Spleen (tissue), 7 donors: ENCODE data around the gene N4BP2L1.

Source experiments
- POLR2A ChIP-seq, 3 donors: fragments of 450-650 bp; IDR thresholded peaks; one replicate each; pipeline ENCODE4 v1.5.1; 2017; ENCODE audit warnings: antibody characterized with exemption in 3 of 3, mild to moderate bottlenecking in 1 of 3
- POLR2AphosphoS5 ChIP-seq, 3 donors: sonication (generic); formaldehyde crosslinking; IDR thresholded peaks; one replicate each; pipeline ENCODE4 v1.5.1; 2017; ENCODE audit warnings: antibody characterized with exemption in 3 of 3
- TF ChIP-seq, protein P1 (sequence below), 11 experiments: fragments of 200-600 bp in 7 of 11; fragments of 450-650 bp in 4 of 11; sonication (generic) in 4 of 11; IDR thresholded peaks in 8 of 11; conservative IDR thresholded peaks in 3 of 11; 1 replicate in 7 of 11; 2 replicates in 4 of 11; pipeline versions ENCODE4 v1.4.0 to v1.8.0; 2016 to 2021; ENCODE audit warnings: antibody characterized with exemption in 11 of 11, inconsistent platforms in 4 of 11, mild to moderate bottlenecking in 1 of 11
- donor health status: DM: no; HTN: no; CAD: no; lungs with moderate emphysema.
- donor health status: DM: no; HTN: no; CAD: no.
- donor health status: DM: no; HTN: no; CAD: no.

DNA sequence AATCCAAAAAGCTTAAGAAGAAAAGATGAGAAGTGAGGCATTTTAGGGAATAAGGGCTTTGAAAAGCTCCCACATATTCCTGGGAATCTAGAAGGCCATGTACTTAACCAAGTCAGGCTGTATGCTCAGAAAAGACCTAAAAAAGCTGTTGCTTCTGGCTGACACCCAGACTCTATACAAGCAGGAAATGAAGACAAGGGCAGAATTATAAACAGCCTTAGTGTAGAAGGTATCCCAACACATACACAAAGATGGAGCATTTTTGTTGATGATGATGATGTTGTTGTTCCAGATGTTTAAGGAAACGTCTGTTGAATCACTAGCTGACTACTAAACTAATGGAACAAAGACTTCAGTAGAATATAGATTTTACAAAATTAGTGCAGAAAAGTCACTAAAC is 26.1 kb upstream of the N4BP2L1 start:
- TF ChIP-seq, protein P1, sequence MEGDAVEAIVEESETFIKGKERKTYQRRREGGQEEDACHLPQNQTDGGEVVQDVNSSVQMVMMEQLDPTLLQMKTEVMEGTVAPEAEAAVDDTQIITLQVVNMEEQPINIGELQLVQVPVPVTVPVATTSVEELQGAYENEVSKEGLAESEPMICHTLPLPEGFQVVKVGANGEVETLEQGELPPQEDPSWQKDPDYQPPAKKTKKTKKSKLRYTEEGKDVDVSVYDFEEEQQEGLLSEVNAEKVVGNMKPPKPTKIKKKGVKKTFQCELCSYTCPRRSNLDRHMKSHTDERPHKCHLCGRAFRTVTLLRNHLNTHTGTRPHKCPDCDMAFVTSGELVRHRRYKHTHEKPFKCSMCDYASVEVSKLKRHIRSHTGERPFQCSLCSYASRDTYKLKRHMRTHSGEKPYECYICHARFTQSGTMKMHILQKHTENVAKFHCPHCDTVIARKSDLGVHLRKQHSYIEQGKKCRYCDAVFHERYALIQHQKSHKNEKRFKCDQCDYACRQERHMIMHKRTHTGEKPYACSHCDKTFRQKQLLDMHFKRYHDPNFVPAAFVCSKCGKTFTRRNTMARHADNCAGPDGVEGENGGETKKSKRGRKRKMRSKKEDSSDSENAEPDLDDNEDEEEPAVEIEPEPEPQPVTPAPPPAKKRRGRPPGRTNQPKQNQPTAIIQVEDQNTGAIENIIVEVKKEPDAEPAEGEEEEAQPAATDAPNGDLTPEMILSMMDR (IDR thresholded peaks at IDR 0.05 in 8 of 11, conservative IDR thresholded peaks at IDR 0.05 in 3 of 11) = no peak
- TF ChIP-seq POLR2A (IDR thresholded peaks at IDR 0.05) (no peak), POLR2AphosphoS5 (IDR thresholded peaks at IDR 0.05) (no peak)
